Endodermal cell (in vitro differentiated cells): Measurements from ENCODE around the gene AIPL1. TPM values are rescaled to one million over a fixed set of nuclear protein-coding genes. Genes with fewer than 3 reads are reported as not detected.
A peak's percentile ranks its signal among the peaks of the same experiment; 100 is the strongest.

ENCODE experiments used
- DNase-seq: peaks from one replicate; pipeline ENCODE4 v3.0.0-alpha.2; 2017
- H3K27ac ChIP-seq: 2 replicates; pipeline ENCODE4 v1.5.1; 2013; ENCODE audit warnings: mild to moderate bottlenecking, low read depth, low read length, moderate library complexity
- H3K27me3 ChIP-seq: 2 replicates; pipeline ENCODE4 v1.6.1; 2013; ENCODE audit warnings: mild to moderate bottlenecking, low read length, moderate library complexity; ENCODE audit not compliant: insufficient read depth, control insufficient read depth, poor library complexity, severe bottlenecking
- H3K36me3 ChIP-seq: 2 replicates; pipeline ENCODE4 v1.7.0; 2013; ENCODE audit warnings: mild to moderate bottlenecking, low read length, moderate library complexity; ENCODE audit not compliant: control insufficient read depth, insufficient read depth
- H3K4me1 ChIP-seq: one replicate; pipeline ENCODE4 v1.7.0; 2013; ENCODE audit warnings: low read length; ENCODE audit not compliant: control insufficient read depth, insufficient read depth
- H3K4me3 ChIP-seq: 2 replicates; pipeline ENCODE4 v1.5.1; 2013; ENCODE audit warnings: mild to moderate bottlenecking, low read length, moderate library complexity
- H3K9ac ChIP-seq: 2 replicates; pipeline ENCODE4 v1.6.1; 2013; ENCODE audit warnings: mild to moderate bottlenecking, low read length, moderate library complexity; ENCODE audit not compliant: poor library complexity, severe bottlenecking; ENCODE audit errors: extremely low read depth
- H3K9me3 ChIP-seq: 2 replicates; pipeline ENCODE4 v1.6.1; 2013; ENCODE audit warnings: mild to moderate bottlenecking, low read length, moderate library complexity; ENCODE audit not compliant: control insufficient read depth
- H3K27ac Mint-ChIP-seq: 2 replicates; pipeline ENCODE4 v1.8.0; 2020; ENCODE audit warnings: mixed read lengths
- H3K27me3 Mint-ChIP-seq: 2 replicates; pipeline ENCODE4 v1.8.0; 2021; ENCODE audit warnings: mild to moderate bottlenecking, mixed read lengths; ENCODE audit not compliant: insufficient read depth
- H3K36me3 Mint-ChIP-seq: 2 replicates; pipeline ENCODE4 v1.8.0; 2020; ENCODE audit warnings: low read depth, mixed read lengths
- H3K4me1 Mint-ChIP-seq: 2 replicates; pipeline ENCODE4 v1.8.0; 2020; ENCODE audit warnings: mixed read lengths
- H3K4me3 Mint-ChIP-seq: 2 replicates; pipeline ENCODE4 v1.8.0; 2020; ENCODE audit warnings: mild to moderate bottlenecking, moderate library complexity, mixed read lengths
- H3K9me3 Mint-ChIP-seq: 2 replicates; pipeline ENCODE4 v1.8.0; 2020; ENCODE audit warnings: mild to moderate bottlenecking, mixed read lengths
- CTCF ChIP-seq: fragments of 200-600 bp; sonication (generic); conservative IDR thresholded peaks from 2 replicates; pipeline ENCODE4 v1.5.0; 2021; ENCODE audit warnings: antibody characterized with exemption, mild to moderate bottlenecking
- whole genome bisulfite sequencing, 2 experiments: methylation state at CpG; one replicate each; pipeline versions ENCODE4 v1.1.5 to v1.1.7; 2013; ENCODE audit warnings: missing lambda C conversion rate in 2 of 2, mixed read lengths in 1 of 2; ENCODE audit not compliant: insufficient coverage in 1 of 2, insufficient read length in 1 of 2; 5-methylcytosine and 5-hydroxymethylcytosine counted together
- total RNA-seq, 2 donors: library from RNA; stranded (reverse); fragmentation: NEBNext Ultra II Directional in 1 of 2; extraction: Animal tissue kit (Norgen Biotek cat#: 25700) in 1 of 2; gene quantifications; 2 replicates in 1 of 2; 3 replicates in 1 of 2; pipeline ENCODE4 v1.2.1, GENCODE V29; 2021

The AIPL1 gene
- total RNA-seq, 2 donors from 2014 or later: not detected

GRCh38 chr17:6393351-6393952 lies 41.5 kb downstream of the AIPL1 start:
- H3K27me3 Mint-ChIP-seq: no peaks in the 10 kb centered on the region
- 65 to 76% methylated on average over 10 to 15 of the region's 15 CpGs for WGBS, 2 experiments
- H3K27ac Mint-ChIP-seq: no peak overlapping the region
- no peak for DNase-seq
- Histone ChIP-seq H3K4me3 (no peak overlapping the region), H3K36me3 (no peaks in the 10 kb centered on the region), H3K4me1 (no peaks in the 10 kb centered on the region), H3K9me3 (no peaks in the 10 kb centered on the region), H3K27me3 (no peaks in the 10 kb centered on the region), H3K27ac (no peak overlapping the region), H3K9ac (no peak overlapping the region)
- H3K4me3 Mint-ChIP-seq: no peak overlapping the region
- H3K36me3 Mint-ChIP-seq: no peaks in the 10 kb centered on the region
- H3K9me3 Mint-ChIP-seq: no peaks in the 10 kb centered on the region
- TF ChIP-seq CTCF: no peak
- H3K4me1 Mint-ChIP-seq: peaks cover 10% of the 10 kb centered on the region

GRCh38 chr17:6392609-6393350 lies 42.1 kb downstream of the AIPL1 start:
- H3K9me3 Mint-ChIP-seq: no peaks in the 10 kb centered on the region
- H3K4me3 Mint-ChIP-seq: no peak overlapping the region
- H3K27ac Mint-ChIP-seq: no peak overlapping the region
- Histone ChIP-seq H3K4me3 (no peak overlapping the region), H3K27ac (no peak overlapping the region), H3K9me3 (no peaks in the 10 kb centered on the region), H3K36me3 (no peaks in the 10 kb centered on the region), H3K9ac (no peak overlapping the region), H3K4me1 (no peaks in the 10 kb centered on the region), H3K27me3 (no peaks in the 10 kb centered on the region)
- H3K4me1 Mint-ChIP-seq: peaks cover 10% of the 10 kb centered on the region
- TF ChIP-seq CTCF: no peak
- DNase-seq: no peak
- H3K27me3 Mint-ChIP-seq: no peaks in the 10 kb centered on the region
- whole genome bisulfite sequencing, 2 experiments: 81 to 92% methylated on average over 10 to 13 of the region's 13 CpGs
- H3K36me3 Mint-ChIP-seq: no peaks in the 10 kb centered on the region

- H3K27me3 Mint-ChIP-seq: no peaks in the 10 kb centered on the region
- H3K4me3 Mint-ChIP-seq: no peak overlapping the region
- H3K27ac Mint-ChIP-seq: no peak overlapping the region
- Histone ChIP-seq H3K4me3 (no peak overlapping the region), H3K36me3 (no peaks in the 10 kb centered on the region), H3K27ac (no peak overlapping the region), H3K9ac (no peak overlapping the region), H3K9me3 (no peaks in the 10 kb centered on the region), H3K4me1 (no peaks in the 10 kb centered on the region), H3K27me3 (no peaks in the 10 kb centered on the region)
- H3K4me1 Mint-ChIP-seq: peaks cover 6% of the 10 kb centered on the region
- no peaks in the 10 kb centered on the region for H3K36me3 Mint-ChIP-seq
- no peak for TF ChIP-seq CTCF
- no peaks in the 10 kb centered on the region for H3K9me3 Mint-ChIP-seq
- WGBS, 2 experiments: 90 to 92% methylated on average over 11 of the region's 11 CpGs
- peak; percentile 31 for DNase-seq
Observed at GRCh38 chr17:6388416-6388815, 46.5 kb downstream of the AIPL1 start.
